Osteocyte (in vitro differentiated cells): ENCODE data around the gene APOC3. TPM values are rescaled to one million over a fixed set of nuclear protein-coding genes. Genes with fewer than 3 reads are reported as not detected.

Experiments used
- DNase-seq: peaks from one replicate; pipeline ENCODE4 v3.0.0; 2021; ENCODE audit warnings: mixed read lengths; ENCODE audit not compliant: unreplicated experiment; ENCODE audit errors: extremely low spot score
- H3K27ac Mint-ChIP-seq: one replicate; pipeline ENCODE4 v1.8.0; 2021; ENCODE audit warnings: mild to moderate bottlenecking, mixed read lengths; ENCODE audit not compliant: unreplicated experiment
- H3K27me3 Mint-ChIP-seq: one replicate; pipeline ENCODE4 v1.8.0; 2021; ENCODE audit warnings: mixed read lengths; ENCODE audit not compliant: unreplicated experiment
- H3K36me3 Mint-ChIP-seq: one replicate; pipeline ENCODE4 v1.8.0; 2021; ENCODE audit warnings: mixed read lengths; ENCODE audit not compliant: unreplicated experiment
- H3K4me1 Mint-ChIP-seq: one replicate; pipeline ENCODE4 v1.8.0; 2021; ENCODE audit warnings: mixed read lengths; ENCODE audit not compliant: unreplicated experiment
- H3K4me3 Mint-ChIP-seq: one replicate; pipeline ENCODE4 v1.8.0; 2021; ENCODE audit warnings: mild to moderate bottlenecking, moderate library complexity, mixed read lengths; ENCODE audit not compliant: unreplicated experiment
- H3K9me3 Mint-ChIP-seq: one replicate; pipeline ENCODE4 v1.8.0; 2021; ENCODE audit warnings: mixed read lengths; ENCODE audit not compliant: unreplicated experiment
- CTCF ChIP-seq: fragments of 200-600 bp; sonication (generic); IDR thresholded peaks from 2 replicates; pipeline ENCODE4 v1.5.0; 2021; ENCODE audit warnings: antibody characterized with exemption, mild to moderate bottlenecking, moderate library complexity
- total RNA-seq: library from RNA; stranded (reverse); gene quantifications from 2 replicates; pipeline ENCODE4 v1.2.1, GENCODE V29; 2021

Gene APOC3
- total RNA-seq, 1 donor from 2014 or later, result not detected

- H3K27me3 Mint-ChIP-seq, result no peaks in the 10 kb centered on the region
- H3K27ac Mint-ChIP-seq, result no peak within 1 kb of the TSS
- H3K4me3 Mint-ChIP-seq, result no peak within 1 kb of the TSS
- peaks cover 2% of the 10 kb centered on the region for H3K4me1 Mint-ChIP-seq
- H3K9me3 Mint-ChIP-seq, result no peaks in the 10 kb centered on the region
- DNase-seq, result no peak
- no peak for TF ChIP-seq CTCF
- H3K36me3 Mint-ChIP-seq, result no peaks in the 10 kb centered on the region
Measured at GRCh38 chr11:116837231-116838091, 7.8 kb downstream of the APOC3 start, which contains the start of gene APOA1. Gene APOA1, minus strand, starts transcription at chr11:116837622. Its CDS starts 235 bp downstream, at chr11:116837387.

GRCh38 chr11:116838321-116839084 is 8.8 kb downstream of the APOC3 start:
- Mint-ChIP-seq H3K4me3 (no peak overlapping the region), H3K4me1 (peaks cover 2% of the 10 kb centered on the region), H3K36me3 (peaks cover 6% of the 10 kb centered on the region), H3K27ac (no peak overlapping the region), H3K27me3 (no peaks in the 10 kb centered on the region), H3K9me3 (no peaks in the 10 kb centered on the region)
- no peak for DNase-seq
- TF ChIP-seq CTCF, result no peak

- TF ChIP-seq CTCF, result peak; percentile 16
- Mint-ChIP-seq H3K4me3 (no peak overlapping the region), H3K9me3 (no peaks in the 10 kb centered on the region), H3K36me3 (peaks cover 17% of the 10 kb centered on the region), H3K27me3 (no peaks in the 10 kb centered on the region), H3K4me1 (peaks cover 2% of the 10 kb centered on the region), H3K27ac (no peak overlapping the region)
- DNase-seq, result no peak
Measured at GRCh38 chr11:116840224-116840745, 10.6 kb downstream of the APOC3 start.

GRCh38 chr11:116840746-116841296 is 11.1 kb downstream of the APOC3 start:
- peaks cover 19% of the 10 kb centered on the region for H3K36me3 Mint-ChIP-seq
- no peak overlapping the region for H3K4me3 Mint-ChIP-seq
- no peaks in the 10 kb centered on the region for H3K9me3 Mint-ChIP-seq
- no peaks in the 10 kb centered on the region for H3K27me3 Mint-ChIP-seq
- DNase-seq, result no peak
- H3K27ac Mint-ChIP-seq, result no peak overlapping the region
- TF ChIP-seq CTCF, result no peak
- H3K4me1 Mint-ChIP-seq, result no peaks in the 10 kb centered on the region
